Right renal pelvis (tissue), 4 donors: ENCODE measurements around the gene CELF2. TPM values are rescaled to one million over a fixed set of nuclear protein-coding genes. Genes with fewer than 3 reads are reported as not detected.
"Not testable (repeated sequence)": the region's sequence is repeated elsewhere in the genome, so short reads cannot be mapped to it uniquely, and the experiment has no call there.

Experiments used
- DNase-seq, 4 donors: peaks; one replicate each; pipeline ENCODE4 v3.0.0-alpha.2; 2013; ENCODE audit warnings: low read depth in 4 of 4, low spot score in 3 of 4, missing footprints in 1 of 4
- polyA plus RNA-seq, 4 donors: library from polyadenylated mRNA; unstranded; fragments of 120-200 nt; gene quantifications; one replicate each; pipeline ENCODE4 v1.2.1, GENCODE V29; 2013; ENCODE audit not compliant: insufficient read length in 4 of 4

The CELF2 gene
- polyA plus RNA-seq, 4 donors: 12.0 to 14.5 (median 12.3) TPM

- no peak for DNase-seq
These were observed 345.8 kb downstream of the CELF2 start for GRCh38 chr10:11363497-11363896.

GRCh38 chr10:11364241-11364640 is 346.6 kb downstream of the CELF2 start:
- no peak for DNase-seq

- DNase-seq: not testable (repeated sequence)
These were observed 349.2 kb downstream of the CELF2 start for GRCh38 chr10:11366889-11367288.

- no peak for DNase-seq
These were observed 349.8 kb downstream of the CELF2 start for GRCh38 chr10:11367505-11367904.

GRCh38 chr10:11373717-11374171 is 356.1 kb downstream of the CELF2 start:
- DNase-seq: no peak

- no peak for DNase-seq
These were observed 359.6 kb downstream of the CELF2 start for GRCh38 chr10:11377267-11377666.

- no peak for DNase-seq
These were observed 361.2 kb downstream of the CELF2 start for GRCh38 chr10:11378835-11379234.

- no peak for DNase-seq
These were observed 362.1 kb downstream of the CELF2 start for GRCh38 chr10:11379771-11380170.

- DNase-seq: no peak
These were observed 363.4 kb downstream of the CELF2 start for GRCh38 chr10:11381023-11381422.

- DNase-seq: no peak
These were observed 363.8 kb downstream of the CELF2 start for GRCh38 chr10:11381511-11381910.

GRCh38 chr10:11382187-11382586 is 364.5 kb downstream of the CELF2 start:
- no peak for DNase-seq

GRCh38 chr10:11386044-11386443 is 368.4 kb downstream of the CELF2 start:
- DNase-seq: no peak
